CD4-positive, alpha-beta T cell treated with Interleukin-6 at 100 ng/mL for 8 hours (primary cell): Measurements from ENCODE around the gene CNTLN.

Experiments used
- DNase-seq: peaks from one replicate; pipeline ENCODE4 v3.0.0-alpha.2; 2020; ENCODE audit warnings: mixed read lengths, low spot score

CNTLN gene, protein sequence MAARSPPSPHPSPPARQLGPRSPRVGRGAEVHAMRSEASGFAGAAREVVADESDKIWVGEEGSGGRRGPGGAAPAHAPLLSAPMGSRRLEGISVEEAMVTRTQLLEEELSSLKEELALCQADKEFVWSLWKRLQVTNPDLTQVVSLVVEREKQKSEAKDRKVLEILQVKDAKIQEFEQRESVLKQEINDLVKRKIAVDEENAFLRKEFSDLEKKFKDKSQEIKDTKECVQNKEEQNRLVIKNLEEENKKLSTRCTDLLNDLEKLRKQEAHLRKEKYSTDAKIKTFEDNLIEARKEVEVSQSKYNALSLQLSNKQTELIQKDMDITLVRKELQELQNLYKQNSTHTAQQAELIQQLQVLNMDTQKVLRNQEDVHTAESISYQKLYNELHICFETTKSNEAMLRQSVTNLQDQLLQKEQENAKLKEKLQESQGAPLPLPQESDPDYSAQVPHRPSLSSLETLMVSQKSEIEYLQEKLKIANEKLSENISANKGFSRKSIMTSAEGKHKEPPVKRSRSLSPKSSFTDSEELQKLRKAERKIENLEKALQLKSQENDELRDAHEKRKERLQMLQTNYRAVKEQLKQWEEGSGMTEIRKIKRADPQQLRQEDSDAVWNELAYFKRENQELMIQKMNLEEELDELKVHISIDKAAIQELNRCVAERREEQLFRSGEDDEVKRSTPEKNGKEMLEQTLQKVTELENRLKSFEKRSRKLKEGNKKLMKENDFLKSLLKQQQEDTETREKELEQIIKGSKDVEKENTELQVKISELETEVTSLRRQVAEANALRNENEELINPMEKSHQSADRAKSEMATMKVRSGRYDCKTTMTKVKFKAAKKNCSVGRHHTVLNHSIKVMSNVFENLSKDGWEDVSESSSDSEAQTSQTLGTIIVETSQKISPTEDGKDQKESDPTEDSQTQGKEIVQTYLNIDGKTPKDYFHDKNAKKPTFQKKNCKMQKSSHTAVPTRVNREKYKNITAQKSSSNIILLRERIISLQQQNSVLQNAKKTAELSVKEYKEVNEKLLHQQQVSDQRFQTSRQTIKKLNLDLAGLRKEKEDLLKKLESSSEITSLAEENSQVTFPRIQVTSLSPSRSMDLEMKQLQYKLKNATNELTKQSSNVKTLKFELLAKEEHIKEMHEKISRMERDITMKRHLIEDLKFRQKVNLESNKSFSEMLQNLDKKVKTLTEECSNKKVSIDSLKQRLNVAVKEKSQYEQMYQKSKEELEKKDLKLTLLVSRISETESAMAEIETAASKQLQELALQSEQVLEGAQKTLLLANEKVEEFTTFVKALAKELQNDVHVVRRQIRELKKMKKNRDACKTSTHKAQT (N-terminal part only)

DNA sequence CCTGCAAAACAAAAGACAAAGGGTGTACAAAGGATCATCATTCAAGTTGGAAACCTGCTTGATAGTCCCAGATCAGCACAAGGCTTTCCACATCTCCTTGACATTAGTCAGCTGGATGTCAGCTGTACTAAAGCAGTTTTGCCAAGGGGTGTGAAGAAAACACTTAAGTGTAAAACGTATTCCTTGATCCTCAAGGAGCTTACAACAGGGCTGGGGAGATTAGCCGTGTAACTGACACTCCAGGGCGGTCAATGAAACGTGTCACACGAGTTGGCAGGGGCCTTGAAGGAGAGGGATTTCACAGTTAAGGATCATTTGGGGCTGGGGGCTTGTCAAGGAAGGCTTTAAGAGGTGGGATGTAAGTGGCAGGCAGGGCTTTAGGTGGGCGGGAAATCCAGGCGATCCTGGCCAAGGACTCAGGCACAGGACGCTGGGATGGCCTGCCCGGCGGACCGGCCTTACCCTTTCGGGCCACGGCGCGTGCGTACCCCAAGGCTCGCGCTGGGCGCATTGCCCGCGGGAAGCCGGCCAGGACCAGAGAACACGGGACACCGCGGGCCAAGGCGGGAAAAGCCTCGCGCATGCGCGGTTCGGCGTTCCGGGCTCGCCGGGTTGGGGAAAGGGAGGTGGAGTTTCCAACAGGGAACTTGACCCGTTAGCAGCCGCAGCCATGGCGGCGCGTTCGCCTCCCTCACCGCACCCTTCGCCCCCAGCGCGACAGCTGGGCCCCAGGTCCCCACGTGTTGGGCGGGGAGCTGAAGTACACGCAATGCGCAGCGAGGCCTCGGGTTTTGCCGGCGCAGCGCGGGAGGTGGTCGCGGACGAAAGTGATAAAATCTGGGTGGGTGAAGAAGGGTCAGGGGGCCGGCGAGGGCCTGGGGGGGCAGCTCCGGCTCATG is at the start of gene CNTLN:
TSS of gene CNTLN (plus strand) at position 645 of the 899 bp plus-strand sequence. CDS start at position 671, 26 bp downstream.
- DNase-seq = peak; percentile 15

GRCh38 chr9:17088566-17088965 is 46.3 kb upstream of the CNTLN start:
- DNase-seq = no peak

- no peak for DNase-seq
Observed at GRCh38 chr9:17090041-17090440, 44.8 kb upstream of the CNTLN start.

DNA sequence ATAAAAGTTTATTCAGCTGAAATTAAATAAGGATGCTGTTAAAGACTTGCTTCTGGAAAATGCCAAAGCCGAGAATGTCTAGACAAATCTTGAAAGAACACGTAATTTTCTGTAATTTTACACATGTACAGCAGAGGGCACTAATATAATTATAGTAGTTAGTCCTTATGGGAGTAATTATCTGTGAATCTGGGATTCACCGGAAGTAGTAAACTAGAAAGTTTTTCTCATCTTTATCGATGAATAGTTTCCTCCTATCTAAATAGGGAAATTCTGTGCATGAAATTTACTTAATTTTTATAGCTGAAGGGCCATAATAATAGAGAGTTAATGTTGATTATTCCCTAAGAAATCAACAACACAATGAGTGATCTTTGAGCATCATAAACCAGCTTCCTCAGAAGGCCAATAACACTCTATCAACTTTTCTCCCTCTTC is 18.4 kb upstream of the CNTLN start:
- DNase-seq = no peak

DNA sequence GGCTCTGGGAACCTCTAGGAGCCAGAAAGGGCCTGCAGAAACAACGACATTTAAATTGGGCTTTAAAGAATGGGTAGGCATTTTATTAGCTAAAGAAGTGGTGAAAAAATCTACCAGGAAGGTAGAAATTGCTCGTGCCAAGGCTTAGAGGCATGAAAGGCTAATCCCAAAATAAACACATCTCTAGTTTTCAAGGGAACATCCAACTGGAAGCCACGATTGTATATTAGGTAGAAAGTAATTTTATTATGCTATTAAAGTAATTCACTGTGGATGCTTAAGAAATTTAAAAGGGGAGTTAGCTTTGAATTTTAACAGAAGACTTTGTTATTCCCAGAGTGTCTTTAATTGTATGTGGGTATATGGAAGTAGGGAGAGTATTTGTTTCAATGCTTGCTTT is 17.5 kb upstream of the CNTLN start:
- no peak for DNase-seq

- DNase-seq = no peak
Observed at GRCh38 chr9:17120203-17120602, 14.6 kb upstream of the CNTLN start.

DNA sequence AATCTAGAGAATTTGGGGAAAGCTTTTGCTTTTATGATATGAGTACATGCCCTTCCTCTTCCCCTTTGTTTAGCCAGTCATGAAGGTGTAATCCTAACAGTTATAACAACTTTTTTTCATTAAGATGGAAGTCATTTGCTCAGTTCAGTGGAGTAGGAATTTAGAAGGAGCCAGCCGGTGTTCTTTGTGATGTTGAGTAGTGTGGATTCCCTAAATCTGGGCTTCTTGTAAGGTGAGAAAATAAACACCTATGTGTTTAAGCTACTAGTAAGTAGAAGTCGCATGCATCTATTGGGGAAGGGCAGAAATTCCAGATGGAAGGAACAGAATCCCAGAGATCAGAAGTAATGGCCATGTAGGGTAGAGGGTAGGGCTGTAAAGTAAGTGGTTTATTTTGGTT is 13.6 kb upstream of the CNTLN start:
- DNase-seq = no peak

- DNase-seq = no peak
Observed at GRCh38 chr9:17130291-17130690, 4.5 kb upstream of the CNTLN start.

DNA sequence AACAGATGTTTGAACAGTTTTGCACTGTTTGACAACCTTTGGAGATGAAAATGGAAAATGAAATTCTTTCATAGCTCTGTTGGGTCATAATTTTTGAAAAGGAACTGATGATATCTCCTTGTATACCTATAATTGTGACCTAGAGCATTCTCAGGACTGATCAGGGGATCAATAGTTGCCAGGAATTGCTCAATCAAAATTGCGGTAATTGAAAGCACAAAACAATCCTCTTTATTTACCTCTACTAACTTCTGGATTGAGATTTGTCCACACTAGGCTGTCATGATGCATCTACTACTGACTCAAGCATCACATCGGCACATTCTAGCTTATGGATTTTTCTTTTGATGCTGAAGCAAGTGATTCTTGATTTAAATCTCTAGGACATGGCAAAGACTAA is 4.1 kb upstream of the CNTLN start:
- DNase-seq = no peak

GRCh38 chr9:17131494-17131893 is 3.3 kb upstream of the CNTLN start:
- DNase-seq = no peak

DNA sequence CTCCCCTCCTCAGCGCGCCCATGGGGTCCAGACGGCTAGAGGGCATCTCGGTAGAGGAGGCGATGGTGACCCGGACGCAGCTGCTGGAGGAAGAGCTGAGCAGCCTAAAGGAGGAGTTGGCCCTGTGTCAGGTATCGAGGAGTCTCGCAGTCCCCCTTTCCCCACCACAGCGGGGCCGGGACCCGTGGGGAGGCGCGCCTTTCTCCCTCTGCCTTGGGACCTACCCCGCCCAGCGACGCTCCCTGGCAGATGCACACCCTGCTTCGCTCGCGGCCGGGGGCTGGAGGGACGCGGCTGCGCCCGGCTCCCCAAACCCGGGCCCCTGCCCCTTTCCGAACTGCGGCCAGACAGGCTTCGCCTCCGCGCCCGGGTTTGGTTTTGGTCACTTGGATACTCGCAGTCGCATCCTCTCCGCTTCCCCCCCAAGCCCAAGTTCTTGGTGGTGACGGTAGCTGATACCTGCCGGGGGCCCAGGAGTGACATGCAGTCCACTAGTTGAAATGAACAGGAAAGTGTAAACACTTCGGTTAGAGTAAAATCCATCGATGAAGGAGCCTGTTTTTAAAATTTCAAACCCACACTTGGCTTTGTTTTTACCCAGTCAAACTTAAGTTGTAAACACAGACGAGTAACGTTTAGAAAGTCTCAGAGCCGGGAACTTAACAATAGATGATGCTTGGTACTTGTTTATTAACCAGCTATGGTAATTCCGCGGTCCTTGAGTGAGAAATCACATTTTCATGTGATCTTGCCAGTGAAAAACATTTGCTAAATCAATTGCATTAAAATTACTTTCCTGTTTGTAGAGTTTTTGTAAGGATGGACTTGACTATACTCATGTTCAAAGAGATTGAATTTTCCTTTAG is 688 bp downstream of the CNTLN start:
- DNase-seq = no peak

GRCh38 chr9:17137566-17137965 is 2.7 kb downstream of the CNTLN start:
- no peak for DNase-seq

DNA sequence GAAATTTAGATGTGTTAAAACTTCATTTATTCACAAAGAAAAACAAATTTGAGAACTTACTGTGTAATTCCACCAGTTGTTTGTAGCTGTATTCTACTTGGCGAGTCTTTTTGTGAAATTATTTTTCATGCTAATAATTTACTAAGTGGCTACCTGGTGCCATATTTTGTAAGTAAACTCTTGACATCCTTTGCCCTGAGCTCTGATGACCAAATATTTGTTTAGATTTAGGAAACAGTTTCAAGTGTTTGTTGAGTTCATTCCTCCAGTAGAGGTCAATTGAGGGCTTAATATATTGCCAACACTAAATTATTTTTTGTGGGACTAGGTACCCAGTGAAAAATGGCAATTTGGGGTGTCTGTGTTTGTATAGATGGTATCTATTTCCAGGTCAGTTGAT is 3.7 kb downstream of the CNTLN start:
- no peak for DNase-seq

- no peak for DNase-seq
Observed at GRCh38 chr9:17140418-17140817, 5.6 kb downstream of the CNTLN start.

DNA sequence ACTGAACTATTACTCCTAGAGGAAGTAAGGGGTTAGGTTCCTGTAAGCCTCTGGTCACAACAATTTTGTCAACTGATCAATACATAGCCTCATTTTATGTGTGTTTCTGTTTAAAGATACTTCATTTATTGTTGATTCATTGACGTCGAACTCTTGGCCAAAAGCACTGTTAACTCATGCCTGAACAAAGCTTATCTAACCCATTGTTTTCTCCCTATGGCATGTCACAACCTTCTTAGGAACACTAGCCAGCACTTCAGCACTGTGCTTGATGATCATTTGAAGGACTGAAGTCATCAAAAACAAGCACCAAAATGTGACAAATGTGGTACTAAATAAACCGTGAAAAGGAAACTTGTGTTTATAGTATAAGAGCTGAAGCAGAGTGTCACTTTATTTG is 13.5 kb downstream of the CNTLN start:
- no peak for DNase-seq

GRCh38 chr9:17159469-17159868 is 24.6 kb downstream of the CNTLN start:
- no peak for DNase-seq

GRCh38 chr9:17160327-17160726 is 25.5 kb downstream of the CNTLN start:
- no peak for DNase-seq

GRCh38 chr9:17165764-17166163 is 30.9 kb downstream of the CNTLN start:
- no peak for DNase-seq

DNA sequence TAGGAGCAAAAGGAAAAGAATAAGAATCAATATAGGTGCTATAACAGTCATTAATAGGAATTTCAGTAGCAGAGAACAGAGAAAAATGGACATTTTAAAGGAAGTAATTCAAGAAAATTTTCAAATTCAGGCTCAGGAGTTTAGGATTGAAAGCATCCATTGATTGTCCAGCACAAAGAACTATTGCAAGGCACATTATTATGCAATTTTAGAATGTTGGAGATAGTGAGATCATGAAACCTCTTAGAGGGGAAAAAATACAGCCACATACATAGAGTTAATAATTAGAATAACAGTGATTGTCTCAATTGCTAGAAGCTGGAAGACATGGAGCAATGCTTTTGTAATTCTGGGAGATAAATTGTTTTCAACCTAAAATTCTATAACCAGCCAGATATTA is 31.5 kb downstream of the CNTLN start:
- DNase-seq = no peak
